ENCODE data around the gene PEPD.

The PEPD gene

DNA sequence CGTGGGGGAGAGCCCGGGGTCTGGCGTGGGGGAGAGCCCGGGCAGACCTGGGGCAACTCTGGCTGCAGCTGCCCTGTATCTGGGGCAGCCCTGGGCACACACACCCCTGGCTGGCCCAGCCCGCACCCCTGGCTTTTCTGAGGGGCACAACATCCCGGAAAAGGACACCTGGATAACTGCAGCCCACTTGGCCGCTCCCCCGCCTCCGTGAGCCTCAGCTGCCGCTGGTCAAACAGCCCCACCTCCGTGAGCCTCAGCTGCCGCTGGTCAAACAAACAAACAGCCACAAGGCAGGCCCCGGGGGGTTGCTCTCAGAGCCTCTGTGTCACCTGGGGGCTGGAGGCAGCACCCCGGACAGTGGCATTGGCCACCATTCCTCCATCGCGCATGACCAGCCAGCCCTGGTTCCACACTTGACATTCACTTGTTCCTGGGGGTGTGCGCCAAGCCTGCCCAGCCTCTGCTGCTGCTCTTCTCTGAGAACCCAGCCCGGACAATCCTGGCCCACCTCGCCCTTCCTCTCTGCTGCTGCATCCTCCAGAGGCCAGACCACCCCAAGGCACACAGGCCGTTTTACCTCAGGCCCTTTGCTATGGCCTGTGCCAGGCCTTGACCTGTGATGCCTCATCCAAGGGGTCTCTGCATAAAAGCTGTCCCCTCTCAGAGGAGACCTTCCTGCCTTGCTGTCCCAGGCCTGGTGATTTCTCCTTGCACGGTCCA, 128.1 kb downstream of the PEPD start:
- no peak for DNase-seq

DNA sequence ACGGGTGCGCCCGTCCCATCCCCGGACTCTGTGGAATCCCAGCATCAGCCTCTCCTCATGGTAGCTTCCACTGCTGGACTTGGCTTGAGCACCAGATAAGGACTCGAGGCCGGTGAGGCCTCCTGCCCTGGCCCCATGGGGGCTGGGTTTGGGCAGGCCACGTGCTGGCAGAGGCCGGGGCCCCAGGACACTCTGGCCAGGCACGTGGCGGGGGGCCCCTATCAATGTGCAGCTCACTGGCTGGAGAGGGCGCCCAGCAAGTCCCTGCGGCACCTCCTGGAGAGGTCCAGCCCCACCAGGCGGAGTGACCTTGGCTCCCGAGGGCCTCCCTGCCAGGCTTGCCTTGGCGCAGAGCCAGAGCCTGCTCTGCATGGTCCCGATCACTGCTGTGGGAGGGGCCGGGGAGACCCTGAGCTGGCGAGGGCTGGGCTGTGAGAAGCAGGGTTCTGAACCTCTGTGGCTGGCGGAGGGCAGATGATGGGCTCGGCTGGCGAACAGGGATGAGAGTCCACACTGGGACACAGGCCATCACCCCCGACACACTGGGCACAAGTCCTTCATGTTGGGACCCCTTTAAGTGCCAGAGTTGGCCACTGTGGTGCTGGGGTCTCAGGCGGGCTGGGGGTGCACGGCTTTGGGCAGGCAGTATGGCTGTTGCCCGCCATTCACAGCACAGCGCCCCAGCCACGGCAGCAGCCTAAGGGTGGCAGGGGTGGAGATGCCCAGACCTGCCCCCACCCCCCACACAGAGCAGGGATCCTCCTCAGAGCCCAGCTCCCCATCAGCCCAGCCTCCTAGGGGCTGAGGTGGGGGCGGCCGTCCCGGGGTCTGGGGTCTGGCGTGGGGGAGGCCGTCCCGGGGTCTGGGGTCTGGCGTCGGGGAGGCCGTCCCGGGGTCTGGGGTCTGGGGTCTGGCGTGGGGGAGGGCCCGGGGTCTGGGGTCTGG, 129.0 kb downstream of the PEPD start:
- DNase-seq = no peak

DNA sequence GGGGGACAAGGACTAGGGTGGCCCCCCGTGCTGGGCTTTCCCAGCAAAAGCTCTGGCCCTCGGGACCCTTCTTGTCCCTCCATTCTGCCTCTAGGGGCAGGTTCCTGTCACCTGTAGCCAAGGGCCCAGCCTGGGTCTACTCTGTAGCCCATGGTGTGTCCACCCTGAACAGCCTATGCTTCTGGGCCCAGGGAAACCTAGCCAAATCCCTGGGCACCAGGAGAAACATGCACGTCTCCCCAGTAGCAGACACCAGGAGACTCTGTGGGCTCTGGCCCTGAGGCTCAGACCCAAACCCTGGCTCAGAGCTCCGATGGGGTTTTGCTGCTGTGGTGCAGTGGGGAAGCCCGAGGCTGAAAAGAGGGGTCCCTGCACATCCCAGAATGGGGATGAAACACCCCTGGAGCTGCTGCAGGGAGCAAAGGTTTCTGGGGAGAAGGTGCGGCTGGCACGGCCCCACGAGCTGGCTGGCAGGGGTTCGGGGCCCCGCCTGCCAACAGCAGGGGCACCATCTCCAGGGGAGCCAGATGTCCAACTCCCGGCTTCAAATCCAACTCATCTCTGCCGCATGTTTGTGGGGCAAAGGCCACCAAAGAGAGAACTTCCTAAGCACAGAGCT, 129.9 kb downstream of the PEPD start:
- no peak for DNase-seq

DNA sequence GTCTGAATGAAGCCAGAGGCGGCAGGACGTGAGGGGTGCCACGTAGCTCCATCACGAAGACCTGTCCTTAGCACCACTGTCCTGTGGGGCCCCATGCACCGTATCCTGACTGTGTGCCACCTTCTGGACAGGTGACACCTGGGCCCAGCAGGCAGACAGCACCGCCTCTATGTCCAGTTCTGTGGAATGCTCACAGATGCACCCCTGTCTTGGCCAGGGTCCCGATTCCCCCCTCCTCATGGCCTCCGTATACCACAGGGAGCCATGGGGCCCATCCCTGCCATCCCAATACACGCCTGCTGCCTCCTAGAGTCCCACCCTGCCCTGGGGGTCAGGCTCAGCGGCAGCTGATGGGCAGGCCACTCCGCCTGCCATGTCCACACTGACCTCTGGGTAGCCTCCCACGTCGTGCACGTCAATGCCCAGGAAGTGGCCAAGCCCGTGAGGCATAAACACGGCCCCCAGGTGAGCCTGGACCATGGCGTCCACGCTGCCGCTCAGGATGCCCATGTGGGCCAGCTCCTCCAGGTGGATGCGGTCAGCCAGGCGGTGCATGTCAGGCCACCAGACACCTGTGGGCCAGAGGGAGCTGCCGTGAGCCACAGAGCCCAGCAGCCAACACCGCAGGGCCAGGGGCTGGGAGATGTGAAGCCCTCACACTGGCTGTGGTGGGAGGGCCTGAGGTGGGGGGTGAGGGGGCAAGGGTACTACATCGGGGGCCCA, 130.5 kb downstream of the PEPD start:
- no peak for DNase-seq

DNA sequence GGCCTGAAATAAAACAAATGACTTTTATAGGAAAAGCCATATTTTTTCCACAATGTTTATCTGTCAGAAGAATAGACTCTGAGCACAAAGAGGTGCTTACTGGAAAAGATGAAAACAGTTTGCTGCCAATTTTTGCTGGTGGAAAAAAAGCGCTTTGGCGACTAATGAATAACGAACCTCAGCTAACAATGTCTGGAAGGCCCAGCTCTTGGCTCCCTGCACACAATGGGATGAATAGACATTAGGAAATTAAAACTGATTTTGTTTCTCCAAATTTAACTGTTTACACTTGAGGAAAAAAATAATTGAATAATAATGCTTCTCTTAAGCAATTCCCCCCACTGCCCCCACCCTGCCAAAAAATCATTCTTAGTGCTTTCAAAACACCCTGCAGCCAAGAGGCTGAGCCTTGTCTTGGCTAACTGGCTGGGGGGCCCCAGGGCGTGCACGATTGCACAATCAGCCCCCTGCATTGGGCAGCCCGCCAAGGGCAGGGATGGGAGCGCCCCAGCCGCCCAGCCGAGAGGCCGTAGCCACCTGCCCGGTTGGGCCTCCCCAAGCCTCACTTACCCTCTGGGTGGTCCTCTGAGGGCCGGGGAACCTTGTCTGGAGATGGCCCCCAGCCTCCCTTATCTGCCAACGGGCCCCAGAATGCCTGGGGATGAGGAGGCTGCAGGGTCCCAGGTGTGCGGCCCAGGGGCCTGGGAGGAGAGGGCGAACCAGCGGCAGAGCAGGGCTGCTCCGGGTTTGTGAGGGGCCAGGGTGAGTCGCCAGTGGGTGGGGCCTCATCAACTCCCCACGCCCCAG, 131.3 kb downstream of the PEPD start:
- DNase-seq = no peak

DNA sequence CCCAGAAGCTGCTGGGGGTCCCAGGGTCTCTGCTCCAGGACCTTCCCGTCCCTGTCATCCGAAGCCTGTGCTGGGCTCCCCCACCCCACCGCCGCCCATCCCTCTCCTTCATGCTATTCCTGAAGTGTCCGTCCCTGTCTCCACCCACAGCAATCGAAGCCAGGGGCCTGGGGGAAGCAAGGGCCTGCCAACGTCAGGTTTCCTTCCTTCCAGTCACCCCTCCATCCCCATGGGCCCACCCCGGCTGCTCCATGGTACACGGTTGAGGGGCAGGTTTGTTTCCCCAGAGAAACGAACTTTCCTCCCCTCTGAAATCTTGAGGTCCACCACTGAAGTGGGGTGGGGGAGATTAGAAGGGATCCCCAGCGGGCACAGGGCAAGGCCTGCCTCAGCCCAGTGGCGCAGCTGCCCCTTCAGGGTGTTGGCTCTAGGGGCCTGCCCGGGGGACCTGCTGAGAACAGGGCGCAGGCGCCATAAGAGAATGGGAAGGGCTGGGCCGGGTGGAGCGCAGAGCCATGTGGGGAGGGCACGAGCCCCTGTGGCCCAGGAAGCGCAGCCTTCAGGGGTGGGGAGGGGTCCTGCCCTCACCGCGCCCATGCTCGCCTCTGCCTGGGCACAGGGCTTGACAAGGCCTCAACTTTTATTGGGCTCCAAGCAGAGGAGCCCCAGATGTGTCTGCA, 132.0 kb downstream of the PEPD start:
- DNase-seq = no peak

DNA sequence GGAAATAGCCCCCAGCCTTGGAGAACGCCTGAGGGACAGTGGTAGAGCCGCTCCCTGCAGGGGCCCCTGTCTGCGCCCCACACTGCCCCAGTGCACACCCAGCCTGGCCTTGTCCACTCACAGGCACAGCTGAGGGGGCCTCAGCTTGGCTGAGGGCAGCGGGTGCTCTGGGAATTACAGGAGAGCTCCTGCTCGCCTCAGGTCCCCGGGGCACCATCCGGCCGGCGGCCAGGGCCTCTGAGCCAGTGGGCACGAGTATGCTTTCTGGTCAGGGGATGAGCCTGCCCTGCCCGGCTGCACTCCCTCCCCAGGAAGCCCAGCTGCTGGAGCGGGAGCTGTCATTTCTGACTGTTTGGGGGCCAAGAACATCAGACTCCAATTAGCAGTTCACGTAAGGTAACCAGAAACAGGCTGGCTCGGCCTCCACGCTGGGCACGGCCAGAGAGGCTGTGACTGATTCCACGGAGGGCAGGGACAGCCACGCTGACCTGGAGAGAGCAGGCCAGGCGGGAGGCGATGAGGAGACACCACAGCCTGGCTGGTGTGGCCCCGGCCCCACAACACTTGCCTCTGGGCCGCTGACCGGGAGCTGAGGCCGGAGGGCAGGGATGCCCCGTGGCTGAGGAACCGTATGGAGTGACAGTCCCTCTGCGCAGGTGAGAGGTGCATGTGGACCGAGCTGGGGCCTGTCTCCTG, 132.7 kb downstream of the PEPD start:
- peak; percentile 53 for DNase-seq

DNA sequence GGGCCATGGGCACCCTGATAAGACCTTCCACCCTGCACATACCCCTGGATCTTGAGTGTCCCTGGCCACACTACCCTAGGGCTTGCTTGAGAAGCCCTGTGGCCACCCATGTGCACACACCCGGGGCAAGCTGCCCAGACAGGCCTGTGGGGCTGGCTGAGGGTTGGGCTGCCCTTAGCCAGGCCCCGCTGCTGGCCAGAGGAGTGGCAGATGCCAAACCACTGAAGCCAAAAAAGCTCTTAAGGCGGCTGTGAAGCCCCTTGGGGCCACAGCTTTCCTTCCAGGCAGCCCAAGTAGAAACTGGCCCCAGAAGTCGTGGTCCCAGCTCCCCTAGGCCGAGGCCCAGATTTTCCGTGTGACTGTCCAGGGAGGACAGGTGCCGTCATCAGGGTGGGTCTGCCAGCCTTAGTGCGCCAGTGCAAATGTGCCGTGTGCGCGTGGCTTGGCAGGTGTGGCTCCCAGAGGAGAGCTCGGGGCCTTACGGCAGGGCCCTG, 133.3 kb downstream of the PEPD start:
- no peak for DNase-seq

DNA sequence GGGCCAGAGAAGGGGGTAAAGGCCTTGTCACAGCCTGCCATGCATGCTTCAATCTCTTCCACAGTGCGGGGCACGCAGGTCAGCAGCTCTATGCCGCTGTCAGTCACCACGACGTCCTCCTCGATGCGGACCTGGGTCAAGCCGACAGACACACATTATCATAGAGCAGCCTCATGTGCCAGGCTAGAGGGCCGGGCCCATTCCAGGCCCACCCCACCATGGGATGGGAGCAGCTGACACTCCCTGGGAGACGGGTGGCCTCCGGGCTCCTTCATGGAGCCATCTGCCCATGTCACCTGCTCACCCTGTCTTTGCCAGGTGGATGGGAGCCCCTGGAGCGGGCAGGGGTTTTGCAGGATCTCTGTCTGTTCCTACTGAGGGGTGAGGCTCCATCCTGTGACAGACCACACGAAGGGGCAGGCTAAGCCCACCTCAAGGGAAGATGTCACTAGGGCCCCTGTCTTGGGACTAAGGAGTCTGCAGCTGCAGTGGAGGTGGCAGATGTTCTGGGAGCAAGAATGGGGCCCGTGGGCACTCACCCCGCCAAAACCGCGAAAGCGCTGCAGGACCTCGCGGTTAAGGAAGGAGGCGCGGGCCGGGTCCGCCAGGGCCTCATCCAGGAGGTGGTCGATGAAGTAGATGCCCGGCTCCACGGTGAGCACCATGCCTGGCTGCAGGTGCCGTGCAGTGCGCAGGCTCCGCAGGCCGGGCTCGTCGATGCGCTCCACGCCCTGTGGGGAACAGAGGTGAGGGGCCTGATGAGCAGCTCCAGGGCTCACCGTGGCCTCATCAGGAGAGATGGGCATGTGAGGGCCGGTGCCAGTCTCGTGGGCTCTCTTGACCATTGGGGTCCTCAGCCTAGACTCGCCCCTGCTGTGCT, 134.0 kb downstream of the PEPD start:
- DNase-seq = peak; percentile 3

DNA sequence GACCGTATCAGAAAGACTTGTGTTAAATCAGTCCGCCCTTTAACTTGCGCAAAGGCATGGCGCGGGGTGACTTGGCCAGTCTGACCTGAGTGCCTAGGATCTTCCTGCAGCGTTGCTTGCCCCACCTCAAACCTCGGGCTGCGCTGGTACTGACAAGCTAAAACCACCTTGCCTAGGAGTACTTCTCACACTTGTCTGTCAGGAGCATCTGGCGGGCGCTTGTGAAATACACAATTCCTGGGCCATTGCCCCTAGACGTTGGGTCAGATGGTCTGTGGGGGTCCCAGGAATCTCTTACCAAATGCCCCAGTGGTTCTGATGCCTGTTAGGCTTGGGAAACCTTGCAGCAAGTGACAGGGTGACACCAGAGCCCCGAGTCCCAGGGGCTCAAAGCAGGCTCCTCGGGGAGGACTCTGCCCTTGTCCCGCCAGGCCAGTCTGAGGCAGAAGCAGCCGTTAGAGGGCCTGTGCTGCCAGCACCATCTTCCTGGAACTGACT, 135.2 kb downstream of the PEPD start:
- no peak for DNase-seq

DNA sequence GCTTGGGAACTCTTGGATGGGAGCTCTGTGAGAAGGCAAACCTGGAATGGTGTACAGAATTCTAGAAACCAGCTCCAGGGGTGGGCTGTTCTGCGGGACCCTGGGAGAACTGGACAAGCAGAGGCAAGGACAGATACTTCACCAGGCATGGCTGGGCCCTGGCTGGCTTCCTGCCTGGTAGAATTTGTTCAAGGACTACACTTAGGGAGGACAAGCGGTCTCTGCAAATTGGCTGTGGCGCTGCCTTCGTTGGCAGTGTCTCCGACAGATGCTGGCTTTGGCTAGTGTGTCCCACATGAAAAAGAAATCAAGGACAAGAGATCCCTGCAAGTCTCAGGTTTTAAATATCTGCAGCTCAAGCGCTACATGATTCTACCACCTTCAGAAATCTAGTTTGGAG, 135.6 kb downstream of the PEPD start:
- no peak for DNase-seq

DNA sequence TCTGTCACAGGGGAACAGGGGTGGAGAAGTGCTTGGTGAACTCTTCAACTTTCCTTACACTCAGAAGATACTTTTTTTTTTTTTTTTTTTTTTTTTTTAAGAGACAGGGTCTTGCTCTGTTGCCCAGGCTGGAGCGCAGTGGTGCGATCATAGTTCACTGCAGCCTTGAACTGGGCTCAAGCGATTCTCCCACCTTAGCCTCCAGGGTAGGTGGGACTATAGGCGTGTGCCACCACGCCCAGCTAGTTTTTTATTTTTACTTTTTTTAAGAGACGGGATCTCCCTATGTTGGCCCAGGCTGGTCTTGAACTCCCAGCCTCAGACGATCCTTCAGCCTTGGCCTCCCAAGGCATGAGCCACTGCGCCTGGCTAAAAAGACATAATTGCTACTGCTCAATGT, 136.6 kb downstream of the PEPD start:
- no peak for DNase-seq

DNA sequence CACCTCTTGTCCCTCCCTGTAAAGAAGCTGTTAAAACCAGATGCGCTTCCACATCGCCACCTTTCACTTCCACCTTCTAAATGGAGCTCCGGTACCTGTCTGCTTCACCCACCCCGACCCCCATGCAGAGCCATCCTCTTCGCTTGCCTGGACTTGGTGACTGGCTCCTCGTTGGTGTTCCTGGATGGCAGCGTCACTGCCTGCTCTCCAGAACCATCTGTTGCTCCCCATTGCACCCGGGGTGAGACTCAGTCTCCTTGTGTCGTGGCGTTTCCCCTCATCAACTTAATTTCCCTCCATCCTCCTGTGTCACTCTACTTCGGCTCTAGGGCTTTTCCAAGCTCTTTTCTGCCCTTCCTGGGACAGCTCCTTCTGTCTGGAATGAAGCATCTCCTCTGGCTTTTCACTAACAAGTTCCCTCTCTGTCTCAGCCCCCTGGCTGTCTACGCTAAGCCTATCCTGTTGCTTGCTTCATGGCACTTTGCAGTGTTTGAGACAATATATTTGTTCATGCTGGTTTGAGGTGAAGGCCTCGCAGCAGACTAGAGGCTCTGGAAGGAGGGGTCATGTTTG, 137.8 kb downstream of the PEPD start:
- DNase-seq = no peak

DNA sequence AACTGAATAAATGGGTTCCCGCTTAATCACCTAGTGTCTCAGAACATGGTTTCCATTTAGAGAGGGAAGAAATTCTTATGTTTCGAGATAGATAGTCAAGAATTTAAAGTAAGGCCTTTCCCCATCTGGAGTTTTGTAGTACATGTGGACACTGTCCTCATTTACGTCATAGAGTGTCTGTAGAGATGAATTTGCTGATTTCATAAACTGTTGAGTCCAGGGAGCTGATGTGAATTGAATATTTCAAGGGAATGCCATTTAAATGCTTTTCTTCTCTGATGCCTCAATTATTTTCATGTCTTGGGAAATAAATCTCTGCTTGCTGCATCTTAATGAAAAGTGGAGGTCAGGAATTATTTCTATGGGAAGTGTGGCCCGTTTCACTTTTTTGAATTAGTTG, 138.6 kb downstream of the PEPD start:
- no peak for DNase-seq

DNA sequence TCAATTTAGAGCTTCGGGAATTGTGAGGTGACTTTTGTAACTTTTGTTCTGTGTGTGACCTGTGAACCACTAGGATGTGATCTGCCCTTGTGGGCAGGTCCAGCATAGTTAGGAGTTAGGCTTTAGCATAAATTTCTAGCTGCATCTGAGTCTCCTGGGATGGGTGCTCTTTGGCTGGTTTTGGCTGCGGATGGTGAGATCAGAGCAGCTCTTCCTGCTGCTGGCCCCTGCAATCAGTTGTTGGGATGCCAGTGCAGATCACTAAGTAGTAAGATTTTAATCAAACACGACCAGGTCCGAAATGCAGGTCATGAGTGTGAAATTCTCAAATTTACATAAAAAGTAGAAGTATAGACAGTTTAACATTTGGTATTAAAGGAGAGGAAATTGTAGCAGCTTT, 139.6 kb downstream of the PEPD start:
- no peak for DNase-seq

DNA sequence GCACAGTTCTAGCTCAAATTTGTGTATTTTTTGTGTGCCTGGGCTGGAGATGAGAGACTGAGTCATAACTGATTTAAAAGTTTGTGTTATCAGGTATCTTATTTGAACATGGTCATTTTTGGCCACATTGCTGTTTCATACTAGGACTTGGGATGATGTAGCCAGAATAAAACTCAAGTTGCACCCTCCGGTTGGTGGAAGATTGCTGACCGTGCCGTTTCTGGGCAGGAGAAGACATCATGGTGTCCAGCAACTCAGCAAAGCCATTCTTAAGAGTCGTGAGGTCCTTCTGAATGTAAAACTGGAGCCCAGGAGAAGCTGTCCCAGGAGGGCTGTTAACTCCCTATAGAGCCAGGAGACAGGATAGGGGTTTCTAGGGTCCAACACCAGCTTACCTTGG, 140.5 kb downstream of the PEPD start:
- no peak for DNase-seq

DNA sequence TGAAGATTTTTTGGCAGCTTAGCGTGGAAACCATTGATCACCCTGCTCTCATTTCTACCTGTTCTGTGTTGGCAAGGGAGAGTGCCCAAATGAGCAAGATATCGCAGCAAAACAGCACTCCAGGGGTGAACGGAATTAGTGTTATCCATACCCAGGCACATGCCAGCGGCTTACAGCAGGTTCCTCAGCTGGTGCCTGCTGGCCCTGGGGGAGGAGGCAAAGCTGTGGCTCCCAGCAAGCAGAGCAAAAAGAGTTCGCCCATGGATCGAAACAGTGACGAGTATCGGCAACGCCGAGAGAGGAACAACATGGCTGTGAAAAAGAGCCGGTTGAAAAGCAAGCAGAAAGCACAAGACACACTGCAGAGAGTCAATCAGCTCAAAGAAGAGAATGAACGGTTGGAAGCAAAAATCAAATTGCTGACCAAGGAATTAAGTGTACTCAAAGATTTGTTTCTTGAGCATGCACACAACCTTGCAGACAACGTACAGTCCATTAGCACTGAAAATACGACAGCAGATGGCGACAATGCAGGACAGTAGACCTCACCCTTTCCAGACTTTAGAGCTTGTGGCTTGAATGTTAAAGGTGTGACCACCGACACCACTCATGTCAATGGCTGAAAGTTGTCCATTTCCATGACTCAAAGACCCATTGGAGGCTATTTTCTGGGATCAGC, 142.3 kb downstream of the PEPD start:
- DNase-seq = no peak

Measured in retina (tissue), 1 donor.